ENCODE measurements around the gene CHST11. TPM values are rescaled to one million over a fixed set of nuclear protein-coding genes. Genes with fewer than 3 reads are reported as not detected.

The CHST11 gene
- total RNA-seq, 1 donor = 10.8 TPM

DNA sequence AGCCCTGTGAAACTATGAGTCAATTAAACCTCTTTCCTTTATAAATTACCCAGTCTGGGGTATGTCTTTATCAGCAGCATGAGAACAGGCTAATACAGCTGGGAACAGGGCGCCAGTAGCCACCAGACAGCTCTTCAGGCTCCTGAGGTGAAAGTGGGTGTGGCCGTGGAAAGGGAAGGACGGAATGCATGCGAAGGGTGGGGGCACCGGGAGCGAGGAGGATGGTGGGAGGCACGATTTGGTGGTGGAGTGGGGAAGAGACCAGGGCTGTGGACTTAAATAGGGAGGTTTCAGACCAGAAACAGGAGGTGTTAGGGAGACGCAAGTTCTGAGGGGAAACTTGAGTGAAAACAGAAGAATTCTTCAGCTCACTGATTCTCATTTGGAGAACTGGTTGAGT, 44.1 kb upstream of the CHST11 start:
- no peak overlapping the region for H3K4me3 ChIP-seq (ENCODE audit: low read depth, low read length)
- TF ChIP-seq, protein P1, sequence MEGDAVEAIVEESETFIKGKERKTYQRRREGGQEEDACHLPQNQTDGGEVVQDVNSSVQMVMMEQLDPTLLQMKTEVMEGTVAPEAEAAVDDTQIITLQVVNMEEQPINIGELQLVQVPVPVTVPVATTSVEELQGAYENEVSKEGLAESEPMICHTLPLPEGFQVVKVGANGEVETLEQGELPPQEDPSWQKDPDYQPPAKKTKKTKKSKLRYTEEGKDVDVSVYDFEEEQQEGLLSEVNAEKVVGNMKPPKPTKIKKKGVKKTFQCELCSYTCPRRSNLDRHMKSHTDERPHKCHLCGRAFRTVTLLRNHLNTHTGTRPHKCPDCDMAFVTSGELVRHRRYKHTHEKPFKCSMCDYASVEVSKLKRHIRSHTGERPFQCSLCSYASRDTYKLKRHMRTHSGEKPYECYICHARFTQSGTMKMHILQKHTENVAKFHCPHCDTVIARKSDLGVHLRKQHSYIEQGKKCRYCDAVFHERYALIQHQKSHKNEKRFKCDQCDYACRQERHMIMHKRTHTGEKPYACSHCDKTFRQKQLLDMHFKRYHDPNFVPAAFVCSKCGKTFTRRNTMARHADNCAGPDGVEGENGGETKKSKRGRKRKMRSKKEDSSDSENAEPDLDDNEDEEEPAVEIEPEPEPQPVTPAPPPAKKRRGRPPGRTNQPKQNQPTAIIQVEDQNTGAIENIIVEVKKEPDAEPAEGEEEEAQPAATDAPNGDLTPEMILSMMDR (IDR thresholded peaks at IDR 0.05; ENCODE audit: insufficient read depth, low read length) = no peak
- no peak for DNase-seq (ENCODE audit: low read depth)

DNA sequence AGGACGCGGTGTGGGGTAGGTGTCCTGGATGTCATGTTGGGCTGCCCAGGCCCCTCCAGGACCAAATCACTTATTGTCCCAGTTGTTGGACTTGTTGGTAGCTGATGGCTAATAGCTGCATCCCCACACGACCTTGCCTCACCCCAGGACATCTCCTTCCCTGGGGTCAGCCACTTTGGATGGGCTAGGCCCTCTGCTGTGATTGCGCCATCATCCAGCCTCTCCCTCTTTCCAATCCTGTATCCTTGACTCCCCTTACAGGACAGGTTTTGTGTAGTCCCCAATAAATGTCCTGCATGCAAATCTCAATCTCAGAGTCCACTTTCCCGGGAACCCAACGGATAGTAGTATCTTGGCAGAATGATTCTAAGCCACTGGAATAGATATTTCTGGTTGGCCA, 43.4 kb upstream of the CHST11 start:
- DNase-seq (ENCODE audit: low read depth) = no peak
- no peak overlapping the region for H3K4me3 ChIP-seq (ENCODE audit: low read depth, low read length)
- TF ChIP-seq, protein P1 (IDR thresholded peaks at IDR 0.05; ENCODE audit: insufficient read depth, low read length) = no peak

DNA sequence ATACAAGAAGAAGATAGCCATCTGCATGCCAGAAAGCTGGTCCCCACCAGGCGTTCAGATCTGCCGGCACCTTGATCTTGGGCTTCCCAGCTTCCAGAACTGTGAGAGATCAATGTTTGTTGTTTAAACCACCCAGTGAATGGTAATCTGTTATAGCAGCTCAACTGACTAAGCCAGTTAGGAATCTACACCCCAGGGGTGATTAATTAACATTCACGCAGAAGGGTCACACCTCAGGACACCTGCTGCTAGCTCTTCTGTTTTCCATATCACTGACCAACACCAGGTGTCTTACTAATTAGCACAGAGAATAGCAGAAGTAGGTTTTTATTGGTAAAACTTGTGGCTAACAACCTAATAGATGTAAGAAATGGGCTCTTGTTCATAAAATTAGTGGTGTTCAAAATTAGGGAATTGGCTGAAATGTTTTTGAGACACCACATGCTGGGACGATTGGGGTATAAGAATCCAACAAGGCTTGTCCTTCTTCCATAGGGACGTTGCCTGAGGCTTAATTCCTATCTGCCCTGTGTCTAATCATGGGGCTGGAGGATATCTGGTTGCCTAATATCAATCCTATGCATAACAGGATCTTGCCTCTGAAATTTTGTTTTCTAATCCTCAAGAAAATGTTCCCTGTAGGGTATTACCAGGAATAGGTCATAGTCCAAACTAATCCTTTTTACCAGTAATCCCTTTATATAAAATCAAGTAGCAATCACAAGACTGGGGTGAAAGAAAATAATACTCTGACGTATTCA, 42.0 kb upstream of the CHST11 start:
- no peak for DNase-seq (ENCODE audit: low read depth)
- H3K4me3 ChIP-seq (ENCODE audit: low read depth, low read length) = no peak overlapping the region
- TF ChIP-seq, protein P1 (IDR thresholded peaks at IDR 0.05; ENCODE audit: insufficient read depth, low read length) = no peak

DNA sequence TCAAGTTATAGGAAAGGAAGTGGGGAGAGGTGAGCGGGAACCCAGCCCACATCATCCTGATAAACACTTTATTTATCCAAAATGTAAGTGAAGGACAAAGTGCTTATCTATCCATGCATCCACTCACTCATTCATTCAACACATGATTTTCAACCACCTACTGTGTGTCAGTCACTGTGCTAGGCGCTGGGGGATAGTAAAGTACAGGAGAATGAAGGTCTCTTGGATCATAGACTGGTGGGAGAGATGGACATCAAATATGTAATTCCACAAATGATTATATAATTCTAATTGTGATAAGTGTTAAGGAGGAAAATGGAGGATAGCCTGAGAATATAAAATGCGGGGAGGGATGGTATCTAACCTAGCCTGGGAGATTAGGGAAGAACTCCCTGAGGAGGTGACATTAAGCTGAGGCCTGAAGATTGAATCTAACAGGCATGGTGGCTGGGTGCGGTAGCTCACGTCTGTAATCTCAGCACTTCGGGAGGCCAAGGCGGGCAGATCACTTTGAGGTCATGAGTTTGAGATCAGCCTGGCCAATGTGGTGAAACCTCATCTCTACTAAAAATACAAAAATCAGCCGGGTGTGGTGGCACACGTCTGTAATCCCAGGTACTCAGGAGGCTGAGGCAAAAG, 41.3 kb upstream of the CHST11 start:
- H3K4me3 ChIP-seq (ENCODE audit: low read depth, low read length) = no peak overlapping the region
- TF ChIP-seq, protein P1 (IDR thresholded peaks at IDR 0.05; ENCODE audit: insufficient read depth, low read length) = no peak
- no peak for DNase-seq (ENCODE audit: low read depth)

DNA sequence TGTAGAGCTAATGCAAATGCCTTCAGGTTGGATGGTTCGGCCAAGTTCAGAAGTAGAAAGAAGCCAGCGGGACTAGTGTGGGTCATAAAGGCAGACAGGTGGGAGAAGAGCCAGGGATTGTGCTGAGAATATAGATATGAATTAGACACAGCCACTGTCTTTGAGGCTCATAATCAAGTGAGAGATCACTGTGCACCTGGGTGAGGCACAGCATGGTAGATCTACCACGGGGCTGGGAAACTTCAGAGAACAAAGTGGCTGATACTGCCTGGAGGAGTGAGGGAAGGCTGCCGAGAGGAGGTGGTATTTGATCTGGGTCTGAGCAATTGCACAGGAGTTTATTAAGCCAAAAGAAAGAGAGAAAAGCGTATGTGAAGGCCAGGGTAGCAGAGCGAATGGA, 40.6 kb upstream of the CHST11 start:
- H3K4me3 ChIP-seq (ENCODE audit: low read depth, low read length) = no peak overlapping the region
- DNase-seq (ENCODE audit: low read depth) = no peak
- TF ChIP-seq, protein P1 (IDR thresholded peaks at IDR 0.05; ENCODE audit: insufficient read depth, low read length) = no peak

DNA sequence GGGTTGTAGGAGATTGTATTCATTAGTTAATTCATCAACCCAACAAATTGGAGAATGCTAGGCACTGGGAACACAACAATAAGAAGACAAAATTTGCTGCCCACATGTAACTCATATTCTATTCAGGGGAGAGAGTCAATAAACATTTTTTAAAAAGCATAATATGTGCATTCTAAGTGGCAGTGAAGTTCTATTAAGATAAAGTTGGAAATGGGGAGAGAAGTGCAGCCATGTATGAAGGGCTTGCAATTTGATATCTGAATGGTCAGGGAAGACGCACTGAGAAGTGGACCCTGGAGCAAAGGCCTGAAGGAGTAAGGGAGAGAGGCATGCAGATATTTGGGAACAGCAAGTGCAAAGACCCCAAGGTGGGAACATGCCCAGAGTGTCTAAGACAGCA, 40.2 kb upstream of the CHST11 start:
- H3K4me3 ChIP-seq (ENCODE audit: low read depth, low read length) = no peak overlapping the region
- no peak for DNase-seq (ENCODE audit: low read depth)
- TF ChIP-seq, protein P1 (IDR thresholded peaks at IDR 0.05; ENCODE audit: insufficient read depth, low read length) = no peak
